ENCODE results near the gene UBQLNL. TPM values are rescaled to one million over a fixed set of nuclear protein-coding genes. Genes with fewer than 3 reads are reported as not detected.
A peak's percentile ranks its signal among the peaks of the same experiment; 100 is the strongest.

UBQLNL gene
- total RNA-seq, 1 donor from 2014 or later, result 0.79 TPM

GRCh38 chr11:5504403-5504921, 12.0 kb downstream of the UBQLNL start:
- no peak for DNase-seq (ENCODE audit: low spot score, unreplicated experiment)
- TF ChIP-seq CTCF (IDR thresholded peaks at IDR 0.05; ENCODE audit: unreplicated experiment), result no peak
- no peaks in the 10 kb centered on the region for H3K4me1 Mint-ChIP-seq (ENCODE audit: low read depth)
- H3K36me3 Mint-ChIP-seq (ENCODE audit: insufficient read depth), result no peaks in the 10 kb centered on the region
- H3K4me3 Mint-ChIP-seq (ENCODE audit: low read depth), result no peak overlapping the region
- H3K27me3 Mint-ChIP-seq, result no peaks in the 10 kb centered on the region
- no peaks in the 10 kb centered on the region for H3K9me3 Mint-ChIP-seq (ENCODE audit: low read depth)
- H3K27ac Mint-ChIP-seq, result peak overlapping the region; percentile 6

GRCh38 chr11:5500393-5500801, 16.1 kb downstream of the UBQLNL start:
- no peak for DNase-seq (ENCODE audit: low spot score, unreplicated experiment)
- no peak for TF ChIP-seq CTCF (IDR thresholded peaks at IDR 0.05; ENCODE audit: unreplicated experiment)
- H3K27me3 Mint-ChIP-seq, result no peaks in the 10 kb centered on the region
- H3K9me3 Mint-ChIP-seq (ENCODE audit: low read depth), result no peaks in the 10 kb centered on the region
- H3K4me3 Mint-ChIP-seq (ENCODE audit: low read depth), result no peak overlapping the region
- H3K36me3 Mint-ChIP-seq (ENCODE audit: insufficient read depth), result no peaks in the 10 kb centered on the region
- H3K27ac Mint-ChIP-seq, result no peak overlapping the region
- H3K4me1 Mint-ChIP-seq (ENCODE audit: low read depth), result no peaks in the 10 kb centered on the region

DNA sequence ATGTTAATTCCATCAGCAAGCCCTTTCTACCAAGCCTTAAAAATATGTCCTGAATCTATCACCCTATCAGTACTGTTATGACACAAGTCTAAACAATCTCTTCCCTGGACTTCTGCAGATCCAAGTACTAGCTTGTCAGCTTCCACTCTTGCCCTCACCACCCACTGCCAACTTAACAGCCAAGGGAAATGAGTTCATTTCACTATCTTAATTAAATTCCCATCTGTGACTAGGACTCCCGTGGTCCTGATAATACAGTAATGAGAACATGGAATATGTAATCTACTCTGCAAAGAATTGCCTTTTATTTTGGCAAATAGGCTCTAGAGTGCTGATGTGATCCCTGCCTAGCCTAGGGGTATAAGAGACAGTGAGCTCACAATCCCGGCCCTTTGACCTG, 16.8 kb downstream of the UBQLNL start:
- H3K4me3 Mint-ChIP-seq (ENCODE audit: low read depth), result no peak overlapping the region
- no peaks in the 10 kb centered on the region for H3K36me3 Mint-ChIP-seq (ENCODE audit: insufficient read depth)
- no peaks in the 10 kb centered on the region for H3K4me1 Mint-ChIP-seq (ENCODE audit: low read depth)
- no peak for DNase-seq (ENCODE audit: low spot score, unreplicated experiment)
- no peaks in the 10 kb centered on the region for H3K9me3 Mint-ChIP-seq (ENCODE audit: low read depth)
- H3K27ac Mint-ChIP-seq, result no peak overlapping the region
- H3K27me3 Mint-ChIP-seq, result no peaks in the 10 kb centered on the region
- no peak for TF ChIP-seq CTCF (IDR thresholded peaks at IDR 0.05; ENCODE audit: unreplicated experiment)

GRCh38 chr11:5489576-5490357, 26.7 kb downstream of the UBQLNL start:
- TF ChIP-seq CTCF (IDR thresholded peaks at IDR 0.05; ENCODE audit: unreplicated experiment), result no peak
- no peaks in the 10 kb centered on the region for H3K4me1 Mint-ChIP-seq (ENCODE audit: low read depth)
- H3K27ac Mint-ChIP-seq, result no peak overlapping the region
- no peaks in the 10 kb centered on the region for H3K9me3 Mint-ChIP-seq (ENCODE audit: low read depth)
- no peak overlapping the region for H3K4me3 Mint-ChIP-seq (ENCODE audit: low read depth)
- DNase-seq (ENCODE audit: low spot score, unreplicated experiment), result no peak
- H3K36me3 Mint-ChIP-seq (ENCODE audit: insufficient read depth), result no peaks in the 10 kb centered on the region
- H3K27me3 Mint-ChIP-seq, result no peaks in the 10 kb centered on the region

GRCh38 chr11:5488798-5489399, 27.6 kb downstream of the UBQLNL start:
- no peaks in the 10 kb centered on the region for H3K36me3 Mint-ChIP-seq (ENCODE audit: insufficient read depth)
- TF ChIP-seq CTCF (IDR thresholded peaks at IDR 0.05; ENCODE audit: unreplicated experiment), result no peak
- no peaks in the 10 kb centered on the region for H3K27me3 Mint-ChIP-seq
- no peak overlapping the region for H3K4me3 Mint-ChIP-seq (ENCODE audit: low read depth)
- H3K27ac Mint-ChIP-seq, result no peak overlapping the region
- no peak for DNase-seq (ENCODE audit: low spot score, unreplicated experiment)
- H3K9me3 Mint-ChIP-seq (ENCODE audit: low read depth), result no peaks in the 10 kb centered on the region
- H3K4me1 Mint-ChIP-seq (ENCODE audit: low read depth), result no peaks in the 10 kb centered on the region

Data from progenitor cell of endocrine pancreas (in vitro differentiated cells).